Measurements from ENCODE around the gene ORM2.

DNA sequence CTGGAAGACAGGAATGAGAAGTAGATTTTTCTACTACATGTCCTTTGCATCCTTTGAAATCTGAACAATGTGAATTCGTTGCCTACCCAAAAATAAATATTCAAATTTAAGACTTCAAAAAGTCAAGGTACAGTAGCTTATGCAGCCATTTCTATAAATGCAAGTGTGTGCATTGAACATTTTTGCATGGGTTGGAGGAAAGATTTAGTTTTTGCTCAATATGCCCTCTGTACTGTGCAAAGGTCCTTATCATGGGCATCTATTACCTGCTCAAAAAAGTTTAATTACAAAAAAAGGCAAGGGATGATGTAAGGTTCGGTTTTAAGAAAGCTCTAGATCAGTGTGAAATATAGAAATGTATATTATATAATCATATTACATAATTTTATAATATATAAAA is 35.5 kb downstream of the ORM2 start:
- TF ChIP-seq TAF1 (IDR thresholded peaks at IDR 0.05; ENCODE audit: low read depth, low read length) (no peak), POLR2AphosphoS5 (IDR thresholded peaks at IDR 0.05; ENCODE audit: low read depth, low read length) (no peak), SPI1 (IDR thresholded peaks at IDR 0.05; ENCODE audit: low read depth, low read length) (no peak), POLR2A (IDR thresholded peaks at IDR 0.05; ENCODE audit: low read depth, low read length) (no peak), PAX5 (IDR thresholded peaks at IDR 0.05; ENCODE audit: insufficient read depth, low read length, severe bottlenecking) (no peak)

Measured in GM12891 (cell line).